K562 (cell line): ENCODE measurements around the gene SLC35A4. TPM values are rescaled to one million over a fixed set of nuclear protein-coding genes. Genes with fewer than 3 reads are reported as not detected.
"Not testable (repeated sequence)": the region's sequence is repeated elsewhere in the genome, so short reads cannot be mapped to it uniquely, and the experiment has no call there.

Experiments
- ATAC-seq: fragments of 200-7000 bp; cut with Tn5 transposase; 3 replicates; pipeline ENCODE4 v1.9.1; 2020; ENCODE audit warnings: moderate library complexity
- BruUV-seq: library from RNA; stranded (reverse); fragments of 400-500 nt; replicated peaks from 2 replicates; lab custom pipeline; 2021; lab: Mats Ljungman, UMichigan
- CTCF ChIA-PET: fragments of 300-600 bp; formaldehyde crosslinking; extraction: SDS; loops from one replicate; lab custom pipeline; 2021; ENCODE audit warnings: low intra/inter-chr PET ratio; lab: Yijun Ruan, JAX
- POLR2A ChIA-PET: fragments of 300-600, 350-650 bp; sonication (Branson Sonifier 250); formaldehyde crosslinking; extraction: SDS; loops from one replicate; lab custom pipeline; 2021; ENCODE audit warnings: antibody characterized with exemption, inconsistent platforms; lab: Yijun Ruan, JAX
- DNase-seq, 4 experiments: peaks; one replicate each; pipeline versions ENCODE4 v3.0.0 to v3.0.0-alpha.2; 2011 to 2018; ENCODE audit warnings: low spot score in 3 of 4, mixed read lengths in 3 of 4; ENCODE audit errors: extremely low read depth in 1 of 4
- FAIRE-seq: peaks from 2 replicates; lab custom pipeline; 2011; peaks lifted over from hg19 to GRCh38; lab: Jason Lieb, UNC
- H2AFZ ChIP-seq: 2 replicates; pipeline ENCODE4 v1.6.0; 2011; ENCODE audit warnings: low read depth, low read length, control low read depth, inconsistent platforms
- H3K27ac ChIP-seq: fragments of 200-600 bp; 3 replicates; pipeline ENCODE4 v1.8.0; 2011; ENCODE audit warnings: low read depth, mild to moderate bottlenecking, control low read depth, inconsistent platforms, low read length, moderate library complexity, mixed read lengths; ENCODE audit errors: extremely low read depth
- H3K27me3 ChIP-seq, 2 experiments: fragments of 300-600 bp in 1 of 2; 2 replicates in 1 of 2; 3 replicates in 1 of 2; pipeline versions ENCODE4 v1.6.0 to v1.8.0; 2011; ENCODE audit warnings: inconsistent platforms in 2 of 2, low read length in 2 of 2, mild to moderate bottlenecking in 1 of 2, mixed read lengths in 1 of 2, moderate library complexity in 1 of 2; ENCODE audit not compliant: control insufficient read depth in 2 of 2, insufficient read depth in 2 of 2
- H3K36me3 ChIP-seq: fragments of 300-600 bp; 3 replicates; pipeline ENCODE4 v1.8.0; 2011; ENCODE audit warnings: mild to moderate bottlenecking, low read length, inconsistent platforms; ENCODE audit not compliant: control insufficient read depth, insufficient read depth
- H3K4me1 ChIP-seq, 2 experiments: fragments of 200-600 bp in 1 of 2; replicated peaks in 1 of 2; 2 replicates in 1 of 2; 3 replicates in 1 of 2; pipeline versions ENCODE4 v1.5.1 to v1.8.0; 2011; ENCODE audit warnings: inconsistent platforms in 2 of 2, low read length in 2 of 2, mild to moderate bottlenecking in 1 of 2, mixed read lengths in 1 of 2, moderate library complexity in 1 of 2; ENCODE audit not compliant: control insufficient read depth in 2 of 2, insufficient read depth in 2 of 2
- H3K4me2 ChIP-seq: 2 replicates; pipeline ENCODE4 v1.6.1; 2011; ENCODE audit warnings: low read length, control low read depth, inconsistent platforms, mixed read lengths; ENCODE audit not compliant: insufficient read depth
- H3K4me3 ChIP-seq: fragments of 200-600 bp; sonication (generic), shearing (Covaris generic); 2 replicates; pipeline ENCODE4 v1.5.1; 2016; ENCODE audit warnings: control low read depth, inconsistent platforms
- H3K79me2 ChIP-seq: fragments of 200-600 bp; 3 replicates; pipeline ENCODE4 v1.8.0; 2011; ENCODE audit warnings: low read length, inconsistent platforms; ENCODE audit not compliant: control insufficient read depth, insufficient read depth
- H3K9ac ChIP-seq, 2 experiments: 2 replicates each; pipeline versions ENCODE4 v1.6.0 to v1.6.1; 2011; ENCODE audit warnings: low read depth in 2 of 2, low read length in 2 of 2, control low read depth in 1 of 2, inconsistent platforms in 1 of 2, mild to moderate bottlenecking in 1 of 2, mixed read lengths in 1 of 2; ENCODE audit not compliant: insufficient read depth in 1 of 2
- H3K9me1 ChIP-seq: one replicate; pipeline ENCODE4 v1.6.0; 2011; ENCODE audit warnings: inconsistent platforms, mild to moderate bottlenecking, low read length, moderate library complexity; ENCODE audit not compliant: control insufficient read depth, insufficient read depth
- H3K9me3 ChIP-seq: replicated peaks from 2 replicates; pipeline ENCODE4 v1.5.1; 2011; ENCODE audit warnings: low read depth, low read length, inconsistent platforms; ENCODE audit not compliant: control insufficient read depth, insufficient read depth
- H4K20me1 ChIP-seq: replicated peaks from 2 replicates; pipeline ENCODE4 v1.6.1; 2011; ENCODE audit warnings: low read length, inconsistent platforms, mixed read lengths; ENCODE audit not compliant: control insufficient read depth, insufficient read depth
- GABPA ChIP-seq: fragments of 200-800 bp; sonication (Bioruptor generic); conservative IDR thresholded peaks from 2 replicates; pipeline ENCODE4 v1.6.1; 2016; ENCODE audit warnings: low read depth, missing genetic modification characterization, missing compliant biosample characterization
- KDM1A ChIP-seq, 2 experiments: fragments of 450-650 bp; IDR thresholded peaks; 2 replicates each; pipeline ENCODE4 v1.6.1; 2016; ENCODE audit warnings: mild to moderate bottlenecking in 2 of 2
- MTA3 ChIP-seq: fragments of 450-650 bp; formaldehyde crosslinking; IDR thresholded peaks from 2 replicates; pipeline ENCODE4 v1.6.1; 2017; ENCODE audit warnings: mild to moderate bottlenecking, borderline replicate concordance
- PCBP2 ChIP-seq: fragments of 200-400 bp; formaldehyde crosslinking; IDR thresholded peaks from 2 replicates; pipeline ENCODE4 v1.6.1; 2018; ENCODE audit warnings: low read length, low read depth, mild to moderate bottlenecking, moderate library complexity; ENCODE audit not compliant: poor library complexity, severe bottlenecking
- PRPF4 ChIP-seq: fragments of 200-400 bp; formaldehyde crosslinking; IDR thresholded peaks from one replicate; pipeline ENCODE4 v1.6.1; 2017; ENCODE audit warnings: low read length, low read depth, mild to moderate bottlenecking; ENCODE audit not compliant: insufficient read depth, poor library complexity, severe bottlenecking
- RNF2 ChIP-seq: sonication (generic); IDR thresholded peaks from 2 replicates; pipeline ENCODE4 v1.6.1; 2016
- THRAP3 ChIP-seq: fragments of 450-650 bp; IDR thresholded peaks from 2 replicates; pipeline ENCODE4 v1.6.1; 2016; ENCODE audit warnings: mild to moderate bottlenecking, inconsistent platforms, borderline replicate concordance
- WHSC1 ChIP-seq: IDR thresholded peaks from one replicate; pipeline ENCODE4 v1.6.1; 2012; ENCODE audit warnings: low read length, control low read depth, inconsistent platforms
- ZNF143 ChIP-seq: sonication (generic); formaldehyde crosslinking; IDR thresholded peaks from 2 replicates; pipeline ENCODE4 v1.9.0; 2022; ENCODE audit warnings: mild to moderate bottlenecking, missing genetic modification reagents
- ZNF23 ChIP-seq: fragments of 250-450 bp; sonication (Bioruptor Pico); IDR thresholded peaks from 2 replicates; pipeline ENCODE4 v1.4.0; 2020; ENCODE audit warnings: mild to moderate bottlenecking
- ZNF699 ChIP-seq: fragments of 250-450 bp; sonication (Bioruptor Pico); IDR thresholded peaks from 2 replicates; pipeline ENCODE4 v1.8.0; 2021; ENCODE audit warnings: mild to moderate bottlenecking, moderate library complexity; ENCODE audit not compliant: insufficient replicate concordance
- ZSCAN32 ChIP-seq: fragments of 450-650 bp; formaldehyde crosslinking; IDR thresholded peaks from 2 replicates; pipeline ENCODE4 v1.4.0; 2020; ENCODE audit warnings: mild to moderate bottlenecking, moderate library complexity
- WGBS: fragments of 100-300 bp; shearing (Covaris generic); methylation state at CpG from one replicate; pipeline ENCODE4 v1.1.6; 2016; ENCODE audit warnings: low coverage, mixed read lengths; ENCODE audit not compliant: insufficient coverage; ENCODE audit errors: missing lambda C conversion rate; 5-methylcytosine and 5-hydroxymethylcytosine counted together
- in situ Hi-C: fragments of 300-500 bp; cut with MboI; formaldehyde crosslinking; loops from 4 replicates; pipeline ENCODE4 v1.15.0; 2018; ENCODE audit warnings: inconsistent platforms, mixed read lengths
- intact Hi-C: fragments of 100-400 bp; cut with micrococcal nuclease; formaldehyde crosslinking; loops from 2 replicates; pipeline ENCODE4 v1.14.2; 2022
- polyA plus RNA-seq, 8 experiments: library from polyadenylated mRNA; depleted of rRNA in 4 of 8; stranded (reverse) in 5 of 8; unstranded in 3 of 8; fragments of >200 nt; fragmentation: Nextera tagmentation in 2 of 8; fragmentation: Illumina TruSeq in 1 of 8; extraction: Ambion mirVana in 2 of 8; extraction: Trizol in 1 of 8; gene quantifications; 2 replicates each; pipeline versions ENCODE4 v1.2.1 to v1.2.3, GENCODE V29; 2011 to 2014; ENCODE audit warnings: inconsistent platforms in 1 of 8, missing spikeins in 1 of 8
- total RNA-seq, 7 experiments: library from RNA; depleted of rRNA in 6 of 7; stranded (reverse); fragments of >200 nt in 6 of 7; fragmentation: Illumina TruSeq in 2 of 7; extraction: Trizol in 2 of 7; gene quantifications; 2 replicates each; pipeline versions ENCODE4 v1.2.1 to v1.2.3, GENCODE V29; 2011 to 2021; ENCODE audit warnings: low replicate concordance in 1 of 7

Gene SLC35A4
- total and polyA plus RNA-seq, 9 of the 15 experiments (the other 6 are each of a cell fraction or from before 2014, with no cell fraction given): 21.8 to 171 (median 42.5) TPM

GRCh38 chr5:140603446-140603698 lies 38.7 kb downstream of the SLC35A4 start:
- H3K4me2 ChIP-seq, H3K36me3 ChIP-seq, DNase-seq, H3K27me3 ChIP-seq, H4K20me1 ChIP-seq, H3K9me3 ChIP-seq, H3K4me1 ChIP-seq, in situ Hi-C loops, BruUV-seq, H3K4me3 ChIP-seq, ATAC-seq, H3K79me2 ChIP-seq, POLR2A ChIA-PET, FAIRE-seq, H3K9me1 ChIP-seq, intact Hi-C loops, H3K9ac ChIP-seq, CTCF ChIA-PET, H3K27ac ChIP-seq, H2AFZ ChIP-seq: not testable (repeated sequence)
- 71% methylated on average over 4 of the region's 4 CpGs for WGBS

DNA sequence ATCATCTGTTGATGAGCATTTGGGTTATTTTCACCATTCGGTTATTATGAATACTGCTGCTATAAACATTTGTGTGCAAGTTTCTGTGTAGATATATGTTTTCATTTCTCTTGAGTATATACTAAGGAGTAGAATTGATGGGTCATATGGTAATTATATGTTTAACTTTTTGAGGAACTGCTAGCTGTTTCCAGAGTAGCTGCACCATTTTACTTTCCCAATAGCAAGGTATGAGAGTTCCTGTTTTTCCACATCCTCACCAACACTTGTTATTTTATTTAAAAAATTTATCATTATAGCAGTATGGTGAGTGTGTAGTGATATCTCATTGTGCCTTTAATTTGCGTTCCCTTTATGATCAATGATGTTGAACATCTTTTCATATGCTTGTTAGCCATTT lies 39.1 kb downstream of the SLC35A4 start:
- BruUV-seq: no TSS peak
- ATAC-seq (no peak), FAIRE-seq (no peak)
- no peak for TF ChIP-seq PRPF4
- TF ChIP-seq ZNF23 (CRISPR knock-in tag): no peak
- TF ChIP-seq MTA3: no peak
- no peak for TF ChIP-seq KDM1A (IDR thresholded peaks at IDR 0.05)
- no peak for TF ChIP-seq ZNF143 (CRISPR knock-in tag)
- no peak for TF ChIP-seq ZNF699 (CRISPR knock-in tag)
- no peak for TF ChIP-seq ZSCAN32 (CRISPR knock-in tag)
- no peak for TF ChIP-seq WHSC1
- TF ChIP-seq RNF2: no peak
- no peak for TF ChIP-seq PCBP2
- TF ChIP-seq GABPA: no peak
- TF ChIP-seq THRAP3: no peak
- TF ChIP-seq, all 486 proteins: peak for 0
- intact Hi-C loops (no loop called here), in situ Hi-C loops (no loop called here)
- H4K20me1 ChIP-seq: no peaks in the 10 kb centered on the region
- H3K4me2 ChIP-seq: no peak overlapping the region
- no peak overlapping the region for H2AFZ ChIP-seq
- H3K27me3 ChIP-seq: no peaks in the 10 kb centered on the region
- no peaks in the 10 kb centered on the region for H3K36me3 ChIP-seq
- H3K4me1 ChIP-seq: no peaks in the 10 kb centered on the region
- ChIA-PET POLR2A (no interaction called here), CTCF (no interaction called here)
- H3K9ac ChIP-seq: no peak overlapping the region
- WGBS: 34% methylated on average over 2 of the region's 2 CpGs
- no peaks in the 10 kb centered on the region for H3K79me2 ChIP-seq
- H3K9me3 ChIP-seq: no peaks in the 10 kb centered on the region; the same call in 1 of the 2 replicates
- H3K9me1 ChIP-seq: no peaks in the 10 kb centered on the region
- H3K4me3 ChIP-seq: no peak overlapping the region
- no peak for DNase-seq
- H3K27ac ChIP-seq: no peak overlapping the region
